SK-N-MC (cell line): ENCODE measurements around the gene SLC4A2.

Experiments used
- EZH2 ChIP-seq: fragments of 200-600 bp; sonication (generic); IDR thresholded peaks from one replicate; pipeline ENCODE4 v1.6.1; 2017; ENCODE audit warnings: antibody characterized with exemption
- FOXP2 ChIP-seq: optimal IDR thresholded peaks from 2 replicates; pipeline ENCODE3; 2011; ENCODE audit warnings: mild to moderate bottlenecking, moderate library complexity; ENCODE audit not compliant: insufficient read depth; ENCODE audit errors: extremely low read length, control extremely low read depth
- POLR2AphosphoS5 ChIP-seq: IDR thresholded peaks from 2 replicates; pipeline ENCODE4 v1.6.1; 2012; ENCODE audit warnings: mild to moderate bottlenecking, low read depth, low read length, borderline replicate concordance

- peak; percentile 92 for TF ChIP-seq POLR2AphosphoS5
- no peak for TF ChIP-seq EZH2
- TF ChIP-seq FOXP2 = peak; percentile 67
These were observed 21.3 kb downstream of the SLC4A2 start, which contains the start of gene FASTK for GRCh38 chr7:151080522-151081169.
